GM21576 (cell line): ENCODE measurements around the gene COMT.
"Not testable (repeated sequence)": the region's sequence is repeated elsewhere in the genome, so short reads cannot be mapped to it uniquely, and the experiment has no call there.

Experiments used
- ATAC-seq: cut with Tn5 transposase; IDR thresholded peaks from one replicate; pipeline ENCODE4 v1.9.1; 2021; ENCODE audit warnings: mild to moderate bottlenecking, moderate library complexity; ENCODE audit not compliant: unreplicated experiment

Gene COMT

DNA sequence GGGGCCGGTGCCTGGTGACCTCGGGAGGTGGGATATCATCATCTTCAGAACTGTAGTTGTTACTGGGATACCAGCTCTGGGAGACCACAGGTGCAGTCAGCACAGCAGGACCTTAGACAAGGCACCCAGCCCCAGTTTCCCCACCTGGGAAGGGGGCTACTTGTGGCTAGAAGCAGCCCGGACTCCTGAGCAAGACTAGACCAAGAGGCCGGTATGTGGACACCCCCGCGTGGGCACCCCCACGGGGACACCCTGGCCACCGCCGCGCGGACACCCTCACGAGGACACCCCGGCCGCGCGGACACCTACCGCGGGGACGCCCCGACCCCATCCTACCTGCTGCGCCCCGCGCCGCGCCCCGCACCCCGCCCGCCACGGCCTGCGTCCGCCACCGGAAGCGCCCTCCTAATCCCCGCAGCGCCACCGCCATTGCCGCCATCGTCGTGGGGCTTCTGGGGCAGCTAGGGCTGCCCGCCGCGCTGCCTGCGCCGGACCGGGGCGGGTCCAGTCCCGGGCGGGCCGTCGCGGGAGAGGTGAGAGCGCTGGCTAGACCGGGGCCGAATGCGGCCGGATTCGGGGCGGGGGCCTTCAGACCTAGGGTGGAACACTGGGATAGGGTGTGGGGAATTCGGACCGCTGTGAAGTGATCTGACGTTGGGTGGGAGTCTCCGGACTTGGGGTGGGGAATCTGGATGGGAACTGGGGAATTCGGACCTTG, at the start of gene COMT, which contains the start of gene TXNRD2:
Gene COMT (plus strand): TSS at position 408 of the 718 bp plus-strand sequence. CDS start 20,755 bp downstream, outside the sequence.
Gene TXNRD2 (minus strand): TSS at position 454 of the 718 bp plus-strand sequence. CDS start 15 bp downstream, at position 439.
- no peak for ATAC-seq

DNA sequence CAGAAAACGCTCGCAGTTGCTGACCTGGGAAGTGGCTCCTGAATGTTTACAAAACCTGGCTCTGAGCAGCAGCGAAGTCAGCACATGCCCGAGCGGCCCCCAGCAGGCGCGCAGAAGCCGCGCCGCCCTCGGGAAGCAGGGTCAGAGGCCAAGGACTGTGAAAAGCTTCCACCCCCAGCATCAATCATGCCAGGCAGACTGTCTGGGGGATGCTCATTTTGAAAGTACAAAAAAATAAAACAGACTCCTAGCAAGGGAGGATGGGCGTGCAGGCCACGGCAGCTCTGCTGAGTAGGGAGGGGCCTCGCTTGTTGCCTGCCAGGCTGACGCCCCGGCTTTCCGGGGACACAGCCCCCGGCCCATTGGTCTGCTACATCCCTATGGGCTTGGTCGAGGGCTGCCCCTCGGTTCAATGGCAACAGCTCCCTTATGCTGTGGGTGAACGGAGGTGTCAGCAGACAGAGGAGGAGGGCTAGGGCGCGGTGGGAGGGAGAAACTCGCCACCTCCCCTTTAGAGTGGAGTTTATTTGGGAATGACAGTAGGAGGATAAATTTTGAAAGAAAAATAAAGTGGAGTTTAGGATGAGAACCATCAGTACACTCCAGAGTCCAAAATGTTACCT, 49.2 kb upstream of the COMT start:
- no peak for ATAC-seq

DNA sequence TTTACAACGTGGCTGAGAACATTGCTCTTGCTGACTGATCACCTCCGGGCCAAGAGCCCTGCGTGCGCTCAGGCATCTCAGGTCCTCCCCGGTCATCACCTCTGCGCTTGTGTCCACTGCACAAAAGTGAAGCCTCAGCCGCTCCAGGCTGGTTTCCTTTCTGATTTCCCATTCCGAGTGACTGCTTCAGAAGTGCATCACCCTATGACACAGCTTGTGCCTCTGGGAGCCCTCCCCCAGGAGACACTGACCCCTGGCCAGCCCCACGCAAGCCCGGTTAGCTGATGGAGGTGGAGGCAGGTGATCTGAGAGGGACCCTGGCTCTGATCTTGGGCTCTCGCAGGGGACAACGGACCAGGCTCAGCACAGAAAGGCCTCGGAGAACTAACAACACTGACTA, 48.6 kb upstream of the COMT start:
- ATAC-seq: no peak

DNA sequence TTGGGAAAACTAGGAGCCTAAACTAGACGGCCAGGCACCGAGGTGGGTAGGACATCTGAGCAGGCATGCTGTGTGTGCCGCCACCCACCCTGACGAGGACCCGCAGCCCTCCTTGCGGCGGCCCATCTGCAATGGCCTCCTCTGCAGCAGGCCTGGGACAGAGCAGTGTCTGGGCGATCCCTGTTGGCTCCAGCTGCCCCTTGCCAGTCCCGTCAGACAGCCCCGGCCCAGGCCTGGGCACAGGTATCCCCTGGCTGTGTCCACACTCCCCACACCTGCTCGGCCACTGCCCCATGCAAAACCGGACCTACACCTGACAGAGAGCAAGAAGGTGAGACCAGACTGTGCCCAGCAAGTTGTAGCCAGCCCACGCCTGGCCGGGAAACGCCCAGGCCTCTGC, 48.2 kb upstream of the COMT start:
- ATAC-seq: no peak

DNA sequence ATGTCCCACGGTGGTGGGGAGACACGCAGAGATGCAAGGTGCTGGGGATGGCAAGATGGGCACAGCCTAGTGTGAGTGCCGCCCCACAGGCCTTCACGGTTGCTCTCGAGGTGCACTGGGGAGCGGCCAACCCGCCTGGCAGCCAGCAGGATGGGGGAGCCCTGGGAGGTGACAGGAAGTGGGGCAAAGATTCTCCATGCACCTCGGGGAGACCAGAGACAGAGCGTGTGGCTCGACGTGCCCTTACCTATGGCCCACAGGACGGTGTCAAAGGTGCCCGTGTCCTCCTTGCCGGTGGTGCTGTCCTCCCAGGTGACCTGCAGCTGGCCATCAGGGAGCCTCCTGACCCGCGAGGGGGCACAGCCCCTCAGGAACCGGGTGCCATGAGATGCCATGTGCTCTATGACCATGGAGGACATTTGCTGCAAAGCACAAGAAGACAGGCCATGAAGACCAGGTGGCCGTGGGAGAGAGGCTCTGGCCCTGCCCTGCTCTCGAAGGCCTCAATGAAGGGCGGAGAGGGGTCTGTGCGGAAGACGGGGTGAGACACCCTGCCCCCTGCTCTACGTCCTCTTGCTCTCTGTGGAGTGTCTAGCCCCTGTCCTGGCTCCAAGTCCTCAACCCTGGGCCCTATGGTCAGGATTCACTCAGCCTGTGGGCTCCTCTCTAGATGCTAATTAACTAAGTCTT, 46.3 kb upstream of the COMT start:
- ATAC-seq: no peak

DNA sequence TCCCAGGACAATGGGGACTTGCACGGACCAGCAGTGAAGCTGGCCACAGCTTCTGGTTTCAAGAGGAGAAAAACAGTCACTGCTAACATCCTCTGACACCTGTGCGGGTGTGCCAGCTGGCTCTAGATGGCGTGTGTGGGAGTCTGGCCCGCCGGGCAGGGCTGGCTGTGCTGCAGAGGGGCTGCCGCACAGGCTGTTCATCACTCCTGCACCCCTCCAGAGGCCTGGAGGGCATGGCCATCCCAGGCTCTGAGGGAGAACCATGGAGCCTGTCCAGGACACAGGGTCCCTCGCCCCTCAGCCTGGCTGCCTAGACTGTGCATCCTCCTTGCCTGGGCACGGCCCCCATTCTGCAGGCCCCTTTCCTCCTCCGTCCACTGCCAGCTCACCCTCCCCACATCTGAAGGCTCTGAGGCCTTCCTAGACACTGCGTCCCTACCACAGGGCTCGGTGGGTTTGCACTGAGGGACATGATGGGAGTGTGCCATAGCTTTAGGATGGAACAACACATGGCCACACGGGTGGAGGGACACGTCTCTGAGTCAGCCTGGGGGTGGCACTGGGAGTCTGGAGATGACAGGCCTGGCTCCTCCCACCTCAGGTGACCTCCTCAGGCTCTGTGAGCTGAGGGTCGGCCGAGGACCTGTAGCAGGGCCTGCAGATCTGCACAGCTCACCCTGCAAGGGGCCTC, 44.8 kb upstream of the COMT start:
- ATAC-seq: no peak

DNA sequence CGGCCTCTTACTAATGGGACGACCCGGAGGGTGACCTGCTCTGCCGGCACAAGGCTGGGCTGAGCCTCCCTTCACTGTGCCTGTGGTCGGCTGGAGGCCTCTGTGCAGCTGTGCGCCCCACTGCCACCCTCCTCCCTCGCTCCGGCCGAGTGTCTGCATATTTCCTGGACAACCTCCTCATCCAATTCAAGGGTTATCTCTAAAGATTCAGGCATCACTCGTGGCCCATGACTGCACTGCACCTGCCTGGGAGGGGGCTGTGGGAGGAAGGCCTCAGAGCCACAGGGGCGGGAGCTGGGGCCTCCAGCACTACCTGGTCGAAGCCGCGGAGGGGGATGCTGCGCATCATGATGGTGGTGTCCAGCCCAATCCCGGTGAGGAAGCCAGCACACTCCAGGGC, 43.8 kb upstream of the COMT start:
- no peak for ATAC-seq

DNA sequence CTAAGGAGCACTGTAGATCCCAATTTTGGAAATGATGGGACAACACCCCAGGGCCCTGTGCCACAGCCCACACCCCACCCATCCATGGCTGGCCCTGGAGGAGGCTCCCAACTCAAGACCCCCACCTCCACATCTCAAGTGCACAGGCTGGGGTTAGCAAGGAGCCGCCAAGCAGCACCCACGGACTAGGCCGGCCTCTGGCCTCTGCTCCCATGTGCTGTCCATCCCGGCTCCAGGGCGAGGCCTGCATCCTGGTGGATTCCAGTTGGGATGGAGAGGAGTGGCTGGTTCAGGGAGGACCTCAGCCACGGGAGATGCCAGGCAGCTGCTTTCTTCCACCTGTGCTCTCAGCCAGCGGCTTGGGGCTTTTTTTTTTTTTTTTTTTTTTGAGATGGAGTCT, 43.4 kb upstream of the COMT start:
- ATAC-seq: no peak

DNA sequence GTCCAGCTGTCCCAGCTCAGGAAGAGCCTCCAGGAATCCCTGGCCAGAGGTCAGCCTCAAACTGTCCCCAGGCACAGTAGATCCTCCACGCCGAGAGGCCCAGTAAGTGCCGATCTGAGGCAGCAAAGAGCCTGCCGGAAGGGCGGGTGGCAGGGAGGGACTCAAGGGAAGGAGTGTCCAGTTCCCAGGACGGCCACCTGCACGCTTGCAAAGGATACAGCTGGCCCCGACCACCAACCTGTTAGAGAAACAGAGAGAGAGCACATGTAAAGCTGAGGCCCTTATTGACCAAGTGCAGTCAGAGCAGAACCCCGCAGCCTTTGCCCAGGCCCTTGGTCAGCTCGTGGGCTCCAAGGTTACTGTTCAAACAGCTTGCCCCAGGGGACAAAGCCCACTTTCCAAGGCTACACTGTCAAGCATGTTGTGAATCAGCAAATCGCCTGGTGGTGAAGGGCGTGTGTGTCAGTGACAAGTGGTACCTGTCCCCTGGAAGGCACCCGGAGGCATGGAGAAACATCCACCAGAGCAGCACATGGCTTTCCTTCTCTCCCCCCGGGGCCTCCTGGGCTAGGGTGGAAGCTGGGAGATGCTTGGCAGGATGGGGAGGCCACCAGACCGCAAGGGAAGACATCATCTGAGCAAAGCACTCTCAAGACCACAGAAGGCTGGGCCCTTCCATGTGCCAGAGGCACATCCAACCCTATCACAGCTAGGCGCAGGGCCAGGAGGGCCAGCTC, 42.6 kb upstream of the COMT start:
- ATAC-seq: no peak

DNA sequence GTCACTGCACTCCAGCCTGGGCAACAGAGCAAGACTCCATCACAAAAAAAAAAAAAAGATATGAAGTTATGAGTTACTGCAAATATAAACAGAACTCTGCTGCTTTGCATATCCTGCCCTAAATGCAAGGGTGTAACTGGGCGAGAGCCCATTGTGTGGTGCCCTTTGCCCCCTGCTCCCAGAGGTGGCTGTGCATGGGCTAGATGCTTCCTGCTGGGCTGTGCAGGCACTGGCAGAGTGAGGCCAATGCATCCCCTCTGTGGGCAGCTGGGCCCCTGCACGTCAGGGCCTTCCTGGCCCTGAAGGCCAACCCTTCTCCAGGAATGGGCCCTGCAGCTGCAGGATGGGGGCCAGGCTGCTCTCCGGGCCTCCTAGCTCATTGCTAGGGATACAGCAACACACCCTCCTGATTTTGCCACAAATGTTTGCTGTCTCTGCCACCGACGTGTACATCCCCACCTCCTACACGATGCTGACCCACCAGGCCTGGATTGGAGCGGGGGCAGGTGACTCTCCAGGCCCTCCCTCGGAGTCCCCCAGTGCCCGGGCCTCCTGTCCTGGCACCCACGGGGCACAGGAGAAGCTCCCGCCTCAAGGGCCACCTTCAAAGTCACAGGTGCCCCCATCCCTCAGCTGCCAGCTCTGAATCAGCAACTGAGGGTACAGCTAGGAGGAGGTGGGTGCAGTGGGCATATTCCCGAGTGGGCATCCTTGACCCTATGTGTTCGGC, 40.7 kb upstream of the COMT start:
- no peak for ATAC-seq

DNA sequence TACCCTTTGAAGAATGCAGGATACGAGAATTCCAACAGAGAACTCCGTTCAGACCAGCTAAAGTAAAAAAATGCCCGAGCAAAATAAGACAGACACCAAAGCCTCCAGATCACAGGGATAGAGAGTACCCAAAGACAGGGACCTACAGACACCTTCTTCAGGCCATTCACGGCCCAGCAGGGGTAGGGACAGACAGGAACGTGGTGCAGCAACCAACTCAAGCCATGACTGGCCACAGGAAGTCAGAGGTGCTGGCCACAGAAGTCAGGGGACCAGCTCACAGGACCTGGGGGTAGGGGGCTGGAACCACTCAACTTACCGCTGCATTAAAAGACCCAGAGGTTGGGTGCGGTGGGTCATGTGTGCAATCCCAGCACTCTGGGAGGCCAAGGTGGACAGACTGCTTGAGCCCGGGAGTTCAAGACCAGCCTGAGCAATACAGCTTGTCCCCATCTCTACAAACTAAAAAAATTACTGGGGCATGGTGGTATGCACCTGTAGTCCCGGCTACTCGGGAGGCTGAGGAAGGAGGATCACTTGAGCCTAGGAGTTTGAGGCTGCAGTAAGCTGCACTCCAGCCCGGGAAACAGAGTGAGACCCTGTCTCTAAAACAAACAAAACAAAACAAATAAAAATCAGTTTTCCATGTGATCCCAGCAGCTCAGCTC, 39.9 kb upstream of the COMT start:
- ATAC-seq: no peak

DNA sequence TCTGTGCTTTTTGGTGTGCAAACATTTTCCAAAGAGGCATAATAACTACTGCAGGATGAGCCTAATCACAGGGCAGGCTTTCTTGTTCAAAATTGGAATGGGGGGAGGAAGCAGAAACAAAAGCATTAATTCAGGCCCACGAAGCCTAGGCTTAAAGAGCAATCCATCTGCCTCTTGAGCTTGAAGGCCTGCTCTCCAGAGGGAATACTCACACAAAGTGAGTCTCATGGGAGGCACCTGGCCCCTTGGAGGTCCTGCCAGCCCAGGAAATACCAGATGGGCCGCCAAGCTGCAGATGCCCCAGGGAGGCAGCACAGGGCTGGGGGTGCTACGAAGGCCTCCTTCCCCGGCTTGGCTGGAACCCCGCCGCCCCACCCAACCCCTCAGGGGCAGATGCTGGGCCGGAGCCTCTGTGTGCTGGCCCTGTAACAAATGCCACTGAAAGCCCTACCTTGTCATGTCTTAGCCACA, 39.3 kb upstream of the COMT start:
- ATAC-seq: no peak

DNA sequence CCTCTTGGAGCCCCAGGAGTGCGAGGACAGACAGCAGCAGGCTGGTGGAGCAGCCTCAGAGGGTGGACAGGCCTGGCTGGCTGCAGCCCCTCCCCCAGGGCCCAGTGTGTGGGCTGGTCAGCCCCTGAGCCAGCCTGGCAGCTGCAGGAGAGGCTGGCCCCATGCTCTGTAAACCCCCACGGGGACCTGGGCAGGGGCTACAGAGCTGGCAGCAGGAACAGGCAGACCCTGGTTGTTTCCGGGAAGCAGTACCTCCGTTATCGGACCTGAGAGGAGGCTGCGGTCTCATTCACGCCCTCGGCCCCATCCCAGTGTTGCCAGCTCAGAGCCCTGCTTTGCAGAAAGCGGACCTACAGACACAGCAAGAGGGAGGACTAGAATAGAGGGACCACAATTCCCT, 38.5 kb upstream of the COMT start:
- ATAC-seq: no peak

DNA sequence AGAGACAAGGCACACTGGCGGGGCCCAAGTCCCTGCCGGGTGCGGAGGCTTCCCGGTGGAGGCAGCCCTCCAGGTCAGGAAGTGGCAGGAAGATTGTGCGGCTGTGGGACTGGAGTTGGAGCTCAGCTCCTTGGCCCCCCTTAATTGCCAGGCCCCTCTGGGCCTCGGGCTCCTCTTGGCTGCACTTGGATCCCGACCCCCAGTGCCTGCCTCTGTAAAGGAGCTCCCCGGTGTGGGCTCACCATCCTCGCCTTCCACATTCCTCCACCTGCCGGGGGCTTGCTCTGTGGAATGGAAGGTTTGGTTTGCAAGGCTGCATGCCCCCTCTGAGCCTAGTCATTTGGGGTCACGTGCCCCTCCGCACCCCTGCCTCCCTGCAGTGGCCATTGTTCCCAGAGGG, 38.1 kb upstream of the COMT start:
- no peak for ATAC-seq

DNA sequence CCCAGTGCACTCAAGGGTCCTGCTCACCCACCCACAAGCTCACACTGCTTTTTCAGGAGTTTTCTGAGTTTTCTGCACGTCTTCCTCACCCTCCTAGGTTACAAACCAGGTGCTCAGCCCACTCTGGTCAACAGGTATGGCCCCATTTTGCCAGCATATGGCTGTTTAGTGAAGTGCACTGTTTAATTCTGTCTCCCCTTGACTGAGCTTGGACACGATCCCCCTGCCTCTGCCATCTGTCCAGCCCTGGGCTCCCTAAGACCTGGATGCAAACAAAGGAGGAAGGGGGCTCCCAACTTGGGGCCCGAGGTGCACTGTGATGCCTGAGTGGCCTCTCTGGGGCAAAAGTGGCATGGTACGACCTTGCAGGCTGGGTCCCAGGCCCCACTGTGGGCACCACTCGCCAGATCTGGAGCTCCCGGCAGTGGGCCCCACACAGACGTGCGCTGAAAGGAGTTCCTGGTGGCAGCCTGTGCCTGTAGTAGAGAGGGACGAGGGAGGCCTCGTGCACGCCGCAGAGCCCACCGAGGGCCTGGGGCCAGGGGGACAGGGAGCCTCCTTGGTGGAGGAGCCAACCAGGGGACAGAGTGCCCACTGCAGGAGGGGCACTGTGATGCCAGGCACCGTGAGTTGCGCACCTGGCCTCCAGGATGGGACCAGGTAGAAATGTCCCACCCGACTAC, 37.3 kb upstream of the COMT start:
- no peak for ATAC-seq

DNA sequence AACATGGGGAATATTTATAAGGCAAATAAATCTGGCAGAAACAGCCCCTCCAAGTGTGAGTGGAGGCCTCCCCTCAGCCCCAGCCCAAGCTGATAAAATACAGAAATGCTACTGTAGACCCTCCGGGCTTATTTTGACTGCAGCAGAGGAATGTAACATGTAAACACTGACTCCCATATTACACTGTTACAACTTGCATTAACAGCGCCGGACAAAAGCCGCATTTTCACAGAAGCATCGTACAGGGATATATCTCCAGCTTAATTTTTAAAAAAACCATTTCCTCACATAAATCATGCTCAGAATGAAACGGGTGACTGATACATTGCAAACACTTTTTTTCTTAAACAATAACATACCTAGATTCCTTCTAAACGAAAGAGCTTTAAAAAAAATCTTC, 36.6 kb upstream of the COMT start:
- ATAC-seq: no peak

DNA sequence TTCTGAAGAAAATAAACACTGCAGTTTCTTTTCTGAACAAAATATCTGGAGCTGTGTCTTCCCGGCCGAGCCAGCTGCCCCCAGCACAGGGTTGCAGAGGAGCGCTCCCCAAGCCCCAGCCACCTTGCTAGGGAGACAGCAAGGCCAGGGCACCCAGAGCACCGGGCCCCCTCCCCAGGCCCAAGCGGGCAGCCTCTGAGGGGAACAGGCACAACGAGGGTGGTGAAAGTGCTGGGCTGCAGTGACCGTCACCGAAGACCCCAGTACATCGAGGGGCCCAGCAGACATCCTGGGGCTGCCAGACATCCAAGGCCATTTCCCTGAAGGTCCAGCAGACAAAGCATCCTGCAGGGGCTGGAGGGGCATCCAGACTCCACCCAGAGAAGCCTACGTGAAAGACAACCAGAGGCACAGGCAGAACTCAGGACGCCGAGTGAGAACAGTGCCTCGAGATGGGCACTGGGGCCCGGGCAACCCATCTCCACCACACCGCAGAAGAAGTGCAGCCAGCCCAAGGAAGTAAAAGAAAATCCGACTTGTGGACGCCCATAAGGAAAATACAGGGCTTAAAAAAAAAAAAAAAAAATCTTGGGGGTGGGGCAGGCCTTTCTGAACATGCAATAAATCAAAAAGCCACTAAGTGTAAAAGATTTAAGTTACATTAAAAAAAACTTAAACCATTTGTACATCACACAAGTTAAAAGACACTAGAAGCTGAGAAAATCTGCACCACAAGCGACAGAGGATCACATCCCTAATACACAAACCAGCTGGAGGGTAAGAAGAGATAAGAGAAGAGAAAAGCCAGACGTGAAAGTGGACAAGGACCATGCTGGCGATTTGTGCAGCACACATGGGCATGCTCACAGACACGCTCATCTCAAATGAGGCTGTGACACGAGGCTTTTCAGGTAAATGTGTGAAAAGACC, 36.0 kb upstream of the COMT start:
- no peak for ATAC-seq

DNA sequence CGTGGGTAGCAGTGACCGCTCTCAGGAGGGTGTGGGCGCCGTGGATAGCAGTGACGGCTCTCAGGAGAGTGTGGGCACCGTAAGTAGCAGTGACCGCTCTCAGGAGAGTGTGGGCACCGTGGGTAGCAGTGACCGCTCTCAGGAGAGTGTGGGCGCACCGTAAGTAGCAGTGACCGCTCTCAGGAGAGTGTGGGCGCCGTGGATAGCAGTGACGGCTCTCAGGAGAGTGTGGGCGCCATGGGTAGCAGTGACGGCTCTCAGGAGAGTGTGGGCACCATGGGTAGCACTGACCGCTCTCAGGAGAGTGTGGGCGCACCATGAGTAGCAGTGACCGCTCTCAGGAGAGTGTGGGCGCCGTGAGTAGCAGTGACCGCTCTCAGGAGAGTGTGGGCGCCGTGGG, 34.7 kb upstream of the COMT start:
- ATAC-seq: not testable (repeated sequence)
